SK-N-MC (cell line): Measurements from ENCODE around the gene FBRS.

Experiments used
- DNase-seq: peaks from one replicate; pipeline ENCODE4 v3.0.0-alpha.2; 2011; ENCODE audit warnings: low read depth, low spot score
- H3K27ac ChIP-seq: fragments of 200-600 bp; sonication (generic); 2 replicates; pipeline ENCODE4 v1.5.1; 2016; ENCODE audit warnings: mixed run types
- H3K36me3 ChIP-seq: fragments of 200-600 bp; sonication (generic); 2 replicates; pipeline ENCODE4 v1.6.1; 2017; ENCODE audit warnings: antibody characterized with exemption, low read length, mixed read lengths; ENCODE audit not compliant: insufficient read depth
- H3K4me3 ChIP-seq: fragments of 200-600 bp; sonication (generic); 2 replicates; pipeline ENCODE4 v1.5.1; 2016
- H3K9ac ChIP-seq: fragments of 200-600 bp; sonication (generic); 2 replicates; pipeline ENCODE4 v1.8.0; 2017; ENCODE audit warnings: mixed run types, mixed read lengths; ENCODE audit not compliant: insufficient read length
- H3K9me3 ChIP-seq: fragments of 200-600 bp; sonication (generic); 2 replicates; pipeline ENCODE4 v1.6.1; 2017; ENCODE audit warnings: low read depth, mild to moderate bottlenecking, antibody characterized with exemption, low read length, moderate library complexity, mixed read lengths
- EZH2 ChIP-seq: fragments of 200-600 bp; sonication (generic); IDR thresholded peaks from one replicate; pipeline ENCODE4 v1.6.1; 2017; ENCODE audit warnings: antibody characterized with exemption
- FOXP2 ChIP-seq: optimal IDR thresholded peaks from 2 replicates; pipeline ENCODE3; 2011; ENCODE audit warnings: mild to moderate bottlenecking, moderate library complexity; ENCODE audit not compliant: insufficient read depth; ENCODE audit errors: extremely low read length, control extremely low read depth
- POLR2AphosphoS5 ChIP-seq: IDR thresholded peaks from 2 replicates; pipeline ENCODE4 v1.6.1; 2012; ENCODE audit warnings: mild to moderate bottlenecking, low read depth, low read length, borderline replicate concordance

The FBRS gene

DNA sequence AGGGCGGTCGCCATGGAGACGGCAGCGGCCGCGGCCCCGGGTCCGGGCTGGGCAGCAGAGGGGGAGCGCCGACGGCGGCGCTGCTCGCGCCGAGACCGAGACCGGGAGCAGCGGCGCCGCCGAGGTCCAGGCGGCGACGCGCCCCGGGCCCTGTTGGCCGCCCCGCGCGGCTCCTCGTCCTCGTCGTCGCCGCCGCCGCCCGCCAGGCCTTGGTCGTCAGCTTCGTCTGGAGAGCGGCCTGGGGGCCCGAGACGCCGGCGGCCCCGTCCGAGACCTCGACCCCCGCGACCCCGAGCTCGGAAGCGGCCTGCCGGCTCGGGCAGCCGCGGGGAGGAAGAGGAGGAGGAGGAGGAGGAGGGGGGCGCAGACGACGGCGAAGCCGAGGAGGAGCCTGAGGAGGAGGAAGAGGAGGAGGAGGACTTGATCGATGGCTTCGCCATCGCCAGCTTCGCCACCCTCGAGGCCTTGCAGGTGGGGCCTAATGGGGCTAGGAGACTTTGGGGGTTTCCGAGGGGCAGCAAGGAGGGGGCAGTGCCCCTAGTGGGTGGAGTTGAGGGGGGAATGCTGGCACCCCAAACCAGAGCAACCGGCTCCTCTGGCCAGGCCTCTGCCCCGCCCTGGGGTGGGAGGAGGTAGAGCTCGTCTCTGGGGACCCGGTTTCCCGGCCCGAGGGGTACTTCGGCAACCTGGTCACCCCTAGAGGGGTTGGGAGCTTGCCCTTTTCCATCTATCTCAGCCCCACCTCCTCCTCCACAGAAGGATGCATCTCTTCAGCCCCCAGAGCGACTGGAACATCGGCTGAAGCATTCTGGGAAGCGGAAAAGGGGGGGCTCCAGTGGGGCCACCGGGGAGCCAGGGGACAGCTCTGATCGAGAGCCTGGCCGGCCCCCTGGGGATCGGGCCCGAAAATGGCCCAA is 1.5 kb downstream of the FBRS start:
- Histone ChIP-seq H3K9me3 (no peaks in the 10 kb centered on the region), H3K36me3 (peaks cover 43% of the 10 kb centered on the region), H3K4me3 (peak overlapping the region; percentile 96), H3K9ac (peak overlapping the region; percentile 97), H3K27ac (peak overlapping the region; percentile 99)
- no peak for DNase-seq
- no peak for TF ChIP-seq EZH2
- no peak for TF ChIP-seq POLR2AphosphoS5
- no peak for TF ChIP-seq FOXP2

- no peak overlapping the region for H3K27ac ChIP-seq
- H3K9ac ChIP-seq = peak overlapping the region; percentile 97
- DNase-seq = no peak
These were observed 2.4 kb downstream of the FBRS start for GRCh38 chr16:30660424-30661261.

GRCh38 chr16:30662449-30662848 is 4.2 kb downstream of the FBRS start:
- H3K9ac ChIP-seq = no peak overlapping the region
- H3K36me3 ChIP-seq = peaks cover 57% of the 10 kb centered on the region
- no peak for DNase-seq
- no peaks in the 10 kb centered on the region for H3K9me3 ChIP-seq
- no peak for TF ChIP-seq EZH2
- TF ChIP-seq FOXP2 = no peak
- no peak for TF ChIP-seq POLR2AphosphoS5
- no peak overlapping the region for H3K4me3 ChIP-seq
- H3K27ac ChIP-seq = no peak overlapping the region

More at GRCh38 chr16:30660424-30661261, 2.4 kb downstream of the FBRS start:
- TF ChIP-seq FOXP2 (no peak), EZH2 (no peak), POLR2AphosphoS5 (no peak)
- H3K4me3 ChIP-seq = peak overlapping the region; percentile 96
- peaks cover 46% of the 10 kb centered on the region for H3K36me3 ChIP-seq
- no peaks in the 10 kb centered on the region for H3K9me3 ChIP-seq

DNA sequence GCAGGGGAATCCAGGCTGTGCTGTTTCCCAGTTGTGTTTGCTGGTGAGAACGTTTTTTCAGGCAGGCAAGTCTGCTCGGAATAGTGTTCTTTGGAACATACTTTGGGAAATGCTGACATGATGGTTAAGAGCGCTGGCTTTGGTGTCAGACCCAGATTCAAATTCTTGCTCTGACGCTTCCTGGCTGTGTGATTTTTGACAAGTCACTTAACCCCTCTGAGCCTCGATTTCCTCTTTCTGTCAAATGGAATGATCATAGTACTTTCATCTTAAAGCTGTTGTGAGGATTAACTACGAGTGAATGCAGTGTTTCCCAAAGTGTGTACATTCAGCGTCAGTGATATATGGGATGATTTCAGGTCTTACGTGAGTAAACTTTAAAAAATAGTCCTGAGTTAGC is 4.8 kb downstream of the FBRS start:
- Histone ChIP-seq H3K9ac (no peak overlapping the region), H3K4me3 (no peak overlapping the region), H3K27ac (no peak overlapping the region), H3K9me3 (no peaks in the 10 kb centered on the region), H3K36me3 (peaks cover 62% of the 10 kb centered on the region)
- DNase-seq = no peak
- no peak for TF ChIP-seq EZH2

GRCh38 chr16:30663820-30664219 is 5.6 kb downstream of the FBRS start:
- Histone ChIP-seq H3K9ac (no peak overlapping the region), H3K36me3 (peaks cover 66% of the 10 kb centered on the region), H3K27ac (no peak overlapping the region), H3K4me3 (no peak overlapping the region), H3K9me3 (no peaks in the 10 kb centered on the region)
- TF ChIP-seq POLR2AphosphoS5 = no peak
- TF ChIP-seq FOXP2 = no peak
- no peak for TF ChIP-seq EZH2
- no peak for DNase-seq

- H3K27ac ChIP-seq = no peak overlapping the region
- no peak for DNase-seq
- no peaks in the 10 kb centered on the region for H3K9me3 ChIP-seq
- no peak for TF ChIP-seq EZH2
- TF ChIP-seq POLR2AphosphoS5 = no peak
- no peak for TF ChIP-seq FOXP2
- no peak overlapping the region for H3K4me3 ChIP-seq
- H3K36me3 ChIP-seq = peaks cover 73% of the 10 kb centered on the region
- no peak overlapping the region for H3K9ac ChIP-seq
These were observed 6.4 kb downstream of the FBRS start for GRCh38 chr16:30664616-30665109.

GRCh38 chr16:30665155-30665829 is 7.1 kb downstream of the FBRS start:
- TF ChIP-seq POLR2AphosphoS5 (no peak), FOXP2 (no peak), EZH2 (no peak)
- no peak overlapping the region for H3K4me3 ChIP-seq
- H3K27ac ChIP-seq = no peak overlapping the region
- no peak overlapping the region for H3K9ac ChIP-seq
- DNase-seq = no peak
- peaks cover 76% of the 10 kb centered on the region for H3K36me3 ChIP-seq
- no peaks in the 10 kb centered on the region for H3K9me3 ChIP-seq

DNA sequence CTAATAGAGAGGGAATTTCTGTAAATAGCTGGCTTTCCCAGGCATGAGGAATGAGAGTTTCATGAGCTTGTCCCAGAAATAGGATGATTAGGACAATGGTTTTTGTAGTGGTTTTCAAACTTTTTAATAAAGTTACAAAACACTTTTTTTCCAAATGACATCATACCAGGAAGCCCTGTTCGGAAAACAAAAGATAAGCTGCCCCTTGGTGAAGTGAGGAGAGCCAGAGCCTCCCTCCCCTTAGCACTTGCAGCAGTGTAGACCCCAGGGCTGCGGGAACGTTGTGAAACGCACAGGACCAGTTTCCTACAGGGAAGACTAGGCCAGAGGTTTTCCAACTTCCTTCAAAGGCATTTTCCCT is 7.6 kb downstream of the FBRS start:
- H3K4me3 ChIP-seq = no peak overlapping the region
- TF ChIP-seq POLR2AphosphoS5 = no peak
- TF ChIP-seq EZH2 = no peak
- TF ChIP-seq FOXP2 = no peak
- DNase-seq = no peak
- no peak overlapping the region for H3K27ac ChIP-seq
- no peaks in the 10 kb centered on the region for H3K9me3 ChIP-seq
- H3K9ac ChIP-seq = no peak overlapping the region
- peaks cover 73% of the 10 kb centered on the region for H3K36me3 ChIP-seq
